Fibroblast of peridontal ligament (primary cell): ENCODE measurements around the gene RASEF.
A peak's percentile ranks its signal among the peaks of the same experiment; 100 is the strongest.

ENCODE experiments used
- DNase-seq: peaks from one replicate; pipeline ENCODE4 v3.0.0-alpha.2; 2010; ENCODE audit errors: extremely low read depth

The RASEF gene

DNA sequence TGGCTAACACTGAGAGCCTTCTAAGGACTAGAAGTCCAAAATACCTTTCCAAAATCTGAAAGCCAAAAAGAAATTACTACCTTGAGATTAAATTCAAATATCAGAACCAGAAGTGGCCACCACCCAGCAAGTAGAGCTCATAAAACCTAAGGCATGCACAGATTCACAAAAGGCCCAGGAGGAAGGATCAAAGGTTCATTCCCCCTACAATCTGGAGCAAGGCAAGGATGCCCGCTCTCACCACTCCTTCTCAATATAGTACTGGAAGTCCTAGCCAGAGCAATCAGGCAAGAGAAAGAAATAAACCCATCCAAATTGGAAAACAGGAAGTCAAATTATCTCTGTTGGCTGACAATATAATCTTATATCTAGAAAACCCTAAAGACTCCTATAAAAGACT, 6.0 kb downstream of the RASEF start:
- DNase-seq: no peak

- DNase-seq: no peak
Measured at GRCh38 chr9:83056174-83056573, 6.8 kb downstream of the RASEF start.

DNA sequence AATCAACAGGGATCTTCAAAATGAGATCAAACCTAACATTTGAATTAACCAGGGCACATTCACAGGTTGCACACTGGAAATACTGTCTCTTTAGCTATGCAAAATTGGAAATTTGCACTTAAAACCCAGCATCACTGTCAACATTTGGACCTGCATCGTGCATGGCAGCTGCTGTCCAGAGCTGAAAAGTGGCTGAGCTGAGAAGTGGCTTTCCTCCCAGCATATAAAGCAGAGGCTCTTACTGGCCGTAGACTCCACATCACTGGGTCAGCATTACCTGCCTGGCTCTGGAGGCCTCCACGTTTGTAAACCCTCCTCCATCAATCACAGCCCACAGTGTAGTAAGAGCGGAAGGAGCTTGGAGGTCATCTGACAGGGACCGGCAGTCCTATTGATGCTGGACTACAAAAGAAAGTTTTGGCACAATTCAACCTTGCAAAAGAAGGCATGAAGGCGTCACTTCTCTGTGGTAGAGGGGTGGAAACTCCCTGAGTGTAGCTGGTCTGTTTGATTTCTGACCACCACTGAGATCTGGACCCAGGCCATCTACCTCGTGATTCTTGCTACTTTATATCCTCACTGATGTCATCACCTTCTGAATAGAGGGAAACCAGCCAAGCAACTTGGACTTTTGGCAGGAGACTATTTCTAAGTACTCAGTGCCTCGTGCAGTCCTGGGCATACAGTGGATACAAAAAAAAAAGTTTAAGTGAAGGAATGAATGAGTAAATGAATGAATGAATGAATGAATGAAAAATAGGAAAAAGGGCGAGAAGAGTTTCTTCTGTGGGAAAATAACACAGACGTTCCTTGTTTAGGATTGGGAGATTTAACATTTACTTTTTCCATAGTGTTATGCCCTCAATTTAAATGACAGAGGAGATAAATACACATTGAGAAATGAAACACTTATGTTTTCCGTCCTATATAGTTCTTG, 14.8 kb downstream of the RASEF start:
- peak; percentile 78 for DNase-seq

GRCh38 chr9:83043597-83043996, 19.3 kb downstream of the RASEF start:
- peak; percentile 68 for DNase-seq

- no peak for DNase-seq
Measured at GRCh38 chr9:83041771-83042170, 21.2 kb downstream of the RASEF start.

GRCh38 chr9:83039303-83039702, 23.6 kb downstream of the RASEF start:
- DNase-seq: no peak

DNA sequence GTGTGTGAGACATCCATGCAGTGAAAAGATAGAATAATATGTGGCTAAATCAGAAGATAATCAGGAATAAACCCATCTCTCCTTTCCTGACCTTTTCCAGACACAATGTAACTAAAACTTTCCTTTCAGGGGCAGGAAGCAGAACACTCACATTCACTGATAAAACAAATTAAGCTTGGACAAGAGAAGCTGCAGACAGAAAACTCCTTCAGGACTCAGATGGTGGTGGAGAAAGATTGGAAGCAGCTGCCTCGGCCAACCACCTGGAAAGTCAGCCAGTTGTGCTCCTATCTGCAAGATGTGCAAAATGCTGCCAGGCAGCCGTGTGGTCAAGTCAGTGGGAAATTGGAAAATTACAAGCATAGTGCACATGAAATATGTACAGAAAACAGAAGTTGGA, 26.9 kb downstream of the RASEF start:
- no peak for DNase-seq

GRCh38 chr9:83035143-83035542, 27.8 kb downstream of the RASEF start:
- no peak for DNase-seq

DNA sequence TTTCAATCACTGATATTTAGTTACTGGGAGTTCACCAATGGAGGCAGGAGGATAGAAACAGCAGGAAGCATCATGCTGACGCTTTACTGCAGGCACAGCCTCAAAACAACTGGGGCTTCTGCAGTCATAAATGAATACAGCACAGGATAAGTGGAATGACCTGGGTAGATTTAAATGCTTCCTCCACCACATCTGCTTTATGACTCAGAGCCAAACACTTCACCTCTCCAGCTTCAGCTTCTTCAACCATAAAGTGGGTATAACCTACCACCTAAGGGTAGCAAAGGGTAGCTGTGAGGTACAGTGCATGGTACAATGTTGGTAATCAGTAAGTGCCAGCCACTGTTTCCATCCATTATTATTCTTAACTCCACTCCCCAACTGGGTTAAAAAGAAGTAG, 28.4 kb downstream of the RASEF start:
- DNase-seq: no peak

GRCh38 chr9:83034026-83034425, 28.9 kb downstream of the RASEF start:
- DNase-seq: peak; percentile 27

GRCh38 chr9:83032065-83032625, 30.8 kb downstream of the RASEF start:
- DNase-seq: no peak

GRCh38 chr9:83030391-83031107, 32.4 kb downstream of the RASEF start:
- peak; percentile 75 for DNase-seq

GRCh38 chr9:83029531-83030137, 33.3 kb downstream of the RASEF start:
- no peak for DNase-seq

DNA sequence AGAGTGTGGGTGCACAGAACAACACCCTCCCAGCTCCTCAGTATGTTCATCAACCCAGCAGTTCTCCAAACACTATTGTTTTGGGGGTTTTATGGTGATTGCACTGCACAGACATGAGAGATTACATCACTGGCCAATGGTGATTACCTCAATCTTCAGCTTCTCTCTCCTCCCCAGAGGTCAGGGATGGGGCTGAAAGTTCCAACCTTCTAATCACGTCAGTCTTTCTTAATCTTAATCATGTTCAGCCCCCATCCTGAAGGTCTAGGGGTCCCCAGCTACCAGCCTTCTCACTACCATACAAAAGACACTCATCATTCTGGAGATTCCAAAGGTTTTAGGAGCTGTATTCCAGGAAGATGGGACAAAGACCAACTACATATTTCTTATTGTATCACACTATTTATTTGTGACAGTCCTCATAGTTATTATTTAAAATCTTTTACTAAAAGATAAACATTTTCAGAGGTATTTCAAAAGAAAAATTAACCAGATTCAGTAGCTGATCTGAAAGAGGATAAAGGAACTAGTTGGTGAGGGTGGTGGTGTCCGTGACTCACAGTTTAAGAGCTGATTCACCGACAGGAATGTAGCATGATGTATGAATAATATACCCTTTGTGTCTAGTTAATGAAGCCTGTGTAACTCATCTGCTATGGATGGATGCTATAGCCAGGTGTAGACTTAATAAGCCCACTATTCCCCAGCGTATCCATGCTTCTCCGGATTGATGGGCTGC, 35.6 kb downstream of the RASEF start:
- peak; percentile 85 for DNase-seq

DNA sequence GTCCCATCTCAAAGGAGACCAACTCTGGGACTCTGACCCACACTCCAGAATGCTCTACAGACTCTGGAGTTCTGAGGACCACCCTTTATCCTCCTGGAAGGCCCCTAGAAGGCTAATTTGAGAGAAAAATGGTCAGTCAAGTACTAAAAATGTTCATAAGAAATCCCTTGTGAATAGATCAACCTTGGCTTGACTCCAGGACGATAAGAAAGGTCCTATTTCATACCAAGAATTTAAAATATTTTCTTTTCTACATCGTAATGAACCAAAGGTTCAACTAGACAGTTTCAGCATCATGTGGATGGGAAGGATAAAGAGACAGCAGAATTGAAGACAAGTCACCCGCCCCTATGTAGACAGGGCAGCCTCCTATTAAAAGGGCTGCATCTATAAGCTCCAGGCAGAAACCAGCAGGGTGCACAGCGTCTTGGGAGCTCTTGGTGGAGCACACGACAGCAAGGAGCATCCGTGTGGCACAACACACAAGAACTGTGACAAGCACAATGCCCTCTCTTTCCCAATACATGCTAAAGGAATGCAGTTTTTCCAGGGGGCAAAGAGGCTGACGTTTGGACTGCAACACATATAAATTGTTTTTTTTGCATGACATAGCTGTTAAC, 38.3 kb downstream of the RASEF start:
- DNase-seq: peak; percentile 38

DNA sequence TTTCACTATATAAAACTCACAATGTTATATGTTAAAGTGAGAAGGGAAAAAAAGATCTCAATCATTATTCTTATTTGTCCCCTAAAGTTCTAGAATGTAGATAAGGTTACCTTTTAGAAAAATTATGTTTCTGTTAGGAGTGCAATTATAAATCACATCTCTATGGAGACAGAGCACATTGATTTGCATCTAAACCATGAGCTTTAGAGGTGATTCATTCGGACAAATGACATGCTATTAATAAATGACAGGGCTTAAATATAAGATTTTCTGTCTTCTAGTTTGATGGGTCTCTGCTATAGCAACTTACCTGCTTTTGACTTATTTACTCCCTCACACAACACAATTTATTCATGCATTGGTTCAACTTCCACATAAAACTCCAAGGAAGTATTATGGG, 39.8 kb downstream of the RASEF start:
- no peak for DNase-seq

DNA sequence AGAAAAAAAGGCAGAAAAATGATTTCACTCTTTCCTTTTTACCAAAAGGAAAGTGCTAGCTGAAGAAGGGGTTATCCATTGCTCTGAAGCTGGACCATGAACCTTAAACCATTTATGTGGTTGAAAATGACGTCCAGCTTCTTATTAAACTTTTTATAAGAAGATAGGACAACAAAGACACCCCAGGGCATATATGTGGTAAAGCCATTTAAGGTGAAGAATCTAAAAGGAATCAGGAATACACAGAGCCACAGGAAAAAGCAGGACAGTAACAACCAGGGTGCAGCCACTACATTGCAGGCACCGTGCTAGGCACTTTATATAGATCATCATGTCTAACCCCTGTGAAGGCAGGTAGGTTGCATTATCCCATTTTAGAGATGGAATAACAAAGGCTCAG, 42.1 kb downstream of the RASEF start:
- DNase-seq: no peak

GRCh38 chr9:83020327-83020726, 42.6 kb downstream of the RASEF start:
- DNase-seq: no peak

- no peak for DNase-seq
Measured at GRCh38 chr9:83019246-83019645, 43.7 kb downstream of the RASEF start.

DNA sequence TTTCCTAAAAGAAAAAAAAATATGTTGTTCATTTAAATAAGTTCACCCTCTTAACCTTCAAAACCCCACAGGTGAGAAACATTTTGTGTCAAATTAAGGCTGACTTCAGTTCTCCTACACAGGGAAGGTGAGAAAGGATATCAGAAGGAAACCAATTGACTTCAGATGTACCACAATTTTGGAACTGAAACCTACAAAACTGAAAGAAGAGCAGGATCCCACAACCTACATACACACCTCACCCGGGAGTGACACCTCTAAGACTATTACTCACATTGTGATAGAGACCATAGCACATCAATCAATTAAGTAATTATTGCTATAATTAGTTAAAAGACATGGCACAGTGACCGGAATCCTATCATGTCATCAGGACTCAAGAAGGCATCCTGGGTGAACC, 47.0 kb downstream of the RASEF start:
- no peak for DNase-seq
